H1 (cell line): ENCODE measurements around the gene PABPN1.

Experiments used
- BRCA1 ChIP-seq: IDR thresholded peaks from 2 replicates; pipeline ENCODE4 v1.6.1; 2012; ENCODE audit warnings: low read depth, low read length, improper control_type of control experiment
- KDM5A ChIP-seq: fragments of 200-600 bp; IDR thresholded peaks from 2 replicates; pipeline ENCODE4 v1.7.1; 2012; ENCODE audit warnings: mild to moderate bottlenecking, low read length, inconsistent platforms, mixed read lengths
- TF ChIP-seq, protein P1 (sequence below): IDR thresholded peaks from 2 replicates; pipeline ENCODE4 v1.6.1; 2012; ENCODE audit warnings: inconsistent platforms

DNA sequence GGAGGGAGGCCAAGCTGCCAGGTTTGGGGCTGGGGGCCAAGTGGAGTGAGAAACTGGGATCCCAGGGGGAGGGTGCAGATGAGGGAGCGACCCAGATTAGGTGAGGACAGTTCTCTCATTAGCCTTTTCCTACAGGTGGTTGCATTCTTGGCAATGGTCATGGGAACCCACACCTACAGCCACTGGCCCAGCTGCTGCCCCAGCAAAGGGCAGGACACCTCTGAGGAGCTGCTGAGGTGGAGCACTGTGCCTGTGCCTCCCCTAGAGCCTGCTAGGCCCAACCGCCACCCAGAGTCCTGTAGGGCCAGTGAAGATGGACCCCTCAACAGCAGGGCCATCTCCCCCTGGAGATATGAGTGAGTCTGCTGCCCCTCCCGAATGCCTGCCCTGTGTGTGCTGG is 51.8 kb downstream of the PABPN1 start:
- no peak for TF ChIP-seq KDM5A
- TF ChIP-seq BRCA1 = no peak
- TF ChIP-seq, protein P1, sequence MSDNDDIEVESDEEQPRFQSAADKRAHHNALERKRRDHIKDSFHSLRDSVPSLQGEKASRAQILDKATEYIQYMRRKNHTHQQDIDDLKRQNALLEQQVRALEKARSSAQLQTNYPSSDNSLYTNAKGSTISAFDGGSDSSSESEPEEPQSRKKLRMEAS = no peak
